Measurements from ENCODE around the gene HAPLN3. TPM values are rescaled to one million over a fixed set of nuclear protein-coding genes. Genes with fewer than 3 reads are reported as not detected.

HAPLN3 gene
- total RNA-seq, 1 experiment from 2014 or later: 168 TPM

DNA sequence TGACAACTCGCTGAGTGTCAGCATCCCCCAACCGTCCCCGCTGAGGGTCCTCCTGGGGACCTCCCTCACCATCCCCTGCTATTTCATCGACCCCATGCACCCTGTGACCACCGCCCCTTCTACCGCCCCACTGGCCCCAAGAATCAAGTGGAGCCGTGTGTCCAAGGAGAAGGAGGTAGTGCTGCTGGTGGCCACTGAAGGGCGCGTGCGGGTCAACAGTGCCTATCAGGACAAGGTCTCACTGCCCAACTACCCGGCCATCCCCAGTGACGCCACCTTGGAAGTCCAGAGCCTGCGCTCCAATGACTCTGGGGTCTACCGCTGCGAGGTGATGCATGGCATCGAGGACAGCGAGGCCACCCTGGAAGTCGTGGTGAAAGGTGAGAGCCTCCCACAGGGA lies 56.7 kb downstream of the HAPLN3 start:
- H3K36me3 ChIP-seq (ENCODE audit: control insufficient read depth, insufficient read depth, low read length): no peaks in the 10 kb centered on the region
- H3K4me3 ChIP-seq (ENCODE audit: low read depth in 2 of 2, low read length in 2 of 2): no peak overlapping the region
- no peak for TF ChIP-seq SIN3A (IDR thresholded peaks at IDR 0.05; ENCODE audit: borderline replicate concordance, insufficient read depth, low read depth, low read length)
- TF ChIP-seq, protein P1, sequence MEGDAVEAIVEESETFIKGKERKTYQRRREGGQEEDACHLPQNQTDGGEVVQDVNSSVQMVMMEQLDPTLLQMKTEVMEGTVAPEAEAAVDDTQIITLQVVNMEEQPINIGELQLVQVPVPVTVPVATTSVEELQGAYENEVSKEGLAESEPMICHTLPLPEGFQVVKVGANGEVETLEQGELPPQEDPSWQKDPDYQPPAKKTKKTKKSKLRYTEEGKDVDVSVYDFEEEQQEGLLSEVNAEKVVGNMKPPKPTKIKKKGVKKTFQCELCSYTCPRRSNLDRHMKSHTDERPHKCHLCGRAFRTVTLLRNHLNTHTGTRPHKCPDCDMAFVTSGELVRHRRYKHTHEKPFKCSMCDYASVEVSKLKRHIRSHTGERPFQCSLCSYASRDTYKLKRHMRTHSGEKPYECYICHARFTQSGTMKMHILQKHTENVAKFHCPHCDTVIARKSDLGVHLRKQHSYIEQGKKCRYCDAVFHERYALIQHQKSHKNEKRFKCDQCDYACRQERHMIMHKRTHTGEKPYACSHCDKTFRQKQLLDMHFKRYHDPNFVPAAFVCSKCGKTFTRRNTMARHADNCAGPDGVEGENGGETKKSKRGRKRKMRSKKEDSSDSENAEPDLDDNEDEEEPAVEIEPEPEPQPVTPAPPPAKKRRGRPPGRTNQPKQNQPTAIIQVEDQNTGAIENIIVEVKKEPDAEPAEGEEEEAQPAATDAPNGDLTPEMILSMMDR (IDR thresholded peaks at IDR 0.05): no peak; the same call in 1 of the 2 replicates
- no peak for TF ChIP-seq TCF7L2 (IDR thresholded peaks at IDR 0.05; ENCODE audit: low read depth, low read length)
- TF ChIP-seq, protein P2, sequence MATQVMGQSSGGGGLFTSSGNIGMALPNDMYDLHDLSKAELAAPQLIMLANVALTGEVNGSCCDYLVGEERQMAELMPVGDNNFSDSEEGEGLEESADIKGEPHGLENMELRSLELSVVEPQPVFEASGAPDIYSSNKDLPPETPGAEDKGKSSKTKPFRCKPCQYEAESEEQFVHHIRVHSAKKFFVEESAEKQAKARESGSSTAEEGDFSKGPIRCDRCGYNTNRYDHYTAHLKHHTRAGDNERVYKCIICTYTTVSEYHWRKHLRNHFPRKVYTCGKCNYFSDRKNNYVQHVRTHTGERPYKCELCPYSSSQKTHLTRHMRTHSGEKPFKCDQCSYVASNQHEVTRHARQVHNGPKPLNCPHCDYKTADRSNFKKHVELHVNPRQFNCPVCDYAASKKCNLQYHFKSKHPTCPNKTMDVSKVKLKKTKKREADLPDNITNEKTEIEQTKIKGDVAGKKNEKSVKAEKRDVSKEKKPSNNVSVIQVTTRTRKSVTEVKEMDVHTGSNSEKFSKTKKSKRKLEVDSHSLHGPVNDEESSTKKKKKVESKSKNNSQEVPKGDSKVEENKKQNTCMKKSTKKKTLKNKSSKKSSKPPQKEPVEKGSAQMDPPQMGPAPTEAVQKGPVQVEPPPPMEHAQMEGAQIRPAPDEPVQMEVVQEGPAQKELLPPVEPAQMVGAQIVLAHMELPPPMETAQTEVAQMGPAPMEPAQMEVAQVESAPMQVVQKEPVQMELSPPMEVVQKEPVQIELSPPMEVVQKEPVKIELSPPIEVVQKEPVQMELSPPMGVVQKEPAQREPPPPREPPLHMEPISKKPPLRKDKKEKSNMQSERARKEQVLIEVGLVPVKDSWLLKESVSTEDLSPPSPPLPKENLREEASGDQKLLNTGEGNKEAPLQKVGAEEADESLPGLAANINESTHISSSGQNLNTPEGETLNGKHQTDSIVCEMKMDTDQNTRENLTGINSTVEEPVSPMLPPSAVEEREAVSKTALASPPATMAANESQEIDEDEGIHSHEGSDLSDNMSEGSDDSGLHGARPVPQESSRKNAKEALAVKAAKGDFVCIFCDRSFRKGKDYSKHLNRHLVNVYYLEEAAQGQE (IDR thresholded peaks at IDR 0.05; ENCODE audit: insufficient read depth in 1 of 2, low read depth in 2 of 2, low read length in 1 of 2): no peak
- TF ChIP-seq POLR2AphosphoS5 (IDR thresholded peaks at IDR 0.05; ENCODE audit: low read depth, low read length): no peak
- intact Hi-C loops (cut with micrococcal nuclease; ENCODE audit: unreplicated experiment): loop anchor here (10.0 kb wide), 1 partner anchor 354 kb away; no protein-coding TSS in a partner anchor
- no peaks in the 10 kb centered on the region for H3K4me1 ChIP-seq (ENCODE audit: control insufficient read depth, insufficient read depth, low read length)
- H3K9me3 ChIP-seq (ENCODE audit: control insufficient read depth, insufficient read depth, low read depth, low read length): no peaks in the 10 kb centered on the region
- no TSS peak for BruUV-seq (replicated peaks)
- CTCF ChIA-PET: no interaction called here
- in situ Hi-C loops (cut with HindIII; ENCODE audit: low pct_unique_long_range_greater_than_20kb, low sequenced_read_pairs): no loop called here
- ATAC-seq (no peak), DNase-seq (ENCODE audit: low read depth, low spot score) (no peak)
- H3K27ac ChIP-seq (ENCODE audit: low read length): no peak overlapping the region
- POLR2A ChIA-PET: no interaction called here
- H3K27me3 ChIP-seq (ENCODE audit: control insufficient read depth, insufficient read depth, low read length): no peaks in the 10 kb centered on the region

DNA sequence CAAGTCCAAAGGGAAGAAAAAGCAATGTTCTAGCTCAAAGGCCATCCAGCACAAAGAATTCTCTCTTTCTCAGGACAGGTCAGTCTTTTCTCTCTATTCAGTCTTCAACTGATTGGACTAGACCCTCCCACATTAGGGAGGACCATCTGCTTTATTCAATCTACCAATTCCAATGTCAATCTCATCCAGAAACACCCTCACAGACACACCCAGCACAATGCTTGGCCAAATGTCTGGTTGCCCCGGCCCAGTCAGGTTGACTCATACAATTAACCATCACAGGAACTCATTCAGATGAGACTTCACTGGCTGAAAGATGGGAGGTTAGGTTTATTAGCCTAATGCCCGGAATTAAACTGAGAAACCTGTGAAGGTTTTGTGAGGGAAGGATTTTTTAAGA lies 59.7 kb downstream of the HAPLN3 start:
- no peak overlapping the region for H3K27ac ChIP-seq (ENCODE audit: low read length)
- ChIA-PET CTCF (interaction anchor here (0.6 kb wide), 1 partner anchor 159 kb away, joined by 4 read pairs; no protein-coding TSS in a partner anchor), POLR2A (no interaction called here)
- intact Hi-C loops (cut with micrococcal nuclease; ENCODE audit: unreplicated experiment): loop anchor here (10.0 kb wide), 1 partner anchor 351 kb away; no protein-coding TSS in a partner anchor
- no TSS peak for BruUV-seq (replicated peaks)
- TF ChIP-seq, protein P1 (IDR thresholded peaks at IDR 0.05): no peak
- TF ChIP-seq SIN3A (IDR thresholded peaks at IDR 0.05; ENCODE audit: borderline replicate concordance, insufficient read depth, low read depth, low read length): no peak
- no peak for TF ChIP-seq TCF7L2 (IDR thresholded peaks at IDR 0.05; ENCODE audit: low read depth, low read length)
- TF ChIP-seq, protein P2 (IDR thresholded peaks at IDR 0.05; ENCODE audit: insufficient read depth in 1 of 2, low read depth in 2 of 2, low read length in 1 of 2): no peak
- no peak for TF ChIP-seq POLR2AphosphoS5 (IDR thresholded peaks at IDR 0.05; ENCODE audit: low read depth, low read length)
- no peaks in the 10 kb centered on the region for H3K36me3 ChIP-seq (ENCODE audit: control insufficient read depth, insufficient read depth, low read length)
- H3K4me3 ChIP-seq (ENCODE audit: low read depth in 2 of 2, low read length in 2 of 2): no peak overlapping the region
- ATAC-seq (no peak), DNase-seq (ENCODE audit: low read depth, low spot score) (no peak)
- no peaks in the 10 kb centered on the region for H3K4me1 ChIP-seq (ENCODE audit: control insufficient read depth, insufficient read depth, low read length)
- in situ Hi-C loops (cut with HindIII; ENCODE audit: low pct_unique_long_range_greater_than_20kb, low sequenced_read_pairs): no loop called here
- no peaks in the 10 kb centered on the region for H3K27me3 ChIP-seq (ENCODE audit: control insufficient read depth, insufficient read depth, low read length)
- no peaks in the 10 kb centered on the region for H3K9me3 ChIP-seq (ENCODE audit: control insufficient read depth, insufficient read depth, low read depth, low read length)
